Medulla oblongata (tissue), 1 donor: ENCODE results near the gene PRKACB.
"Not testable (repeated sequence)": the region's sequence is repeated elsewhere in the genome, so short reads cannot be mapped to it uniquely, and the experiment has no call there.

Experiments used
- DNase-seq: peaks from one replicate; pipeline ENCODE4 v3.0.0-alpha.2; 2015; ENCODE audit errors: extremely low spot score

The PRKACB gene

GRCh38 chr1:84143796-84144565 lies at the start of gene PRKACB:
Gene PRKACB (plus strand): TSS chr1:84144271. CDS start chr1:84144362, 91 bp downstream.
- DNase-seq, result peak; percentile 74

GRCh38 chr1:84095308-84095707 lies 48.8 kb upstream of the PRKACB start:
- DNase-seq, result no peak

DNA sequence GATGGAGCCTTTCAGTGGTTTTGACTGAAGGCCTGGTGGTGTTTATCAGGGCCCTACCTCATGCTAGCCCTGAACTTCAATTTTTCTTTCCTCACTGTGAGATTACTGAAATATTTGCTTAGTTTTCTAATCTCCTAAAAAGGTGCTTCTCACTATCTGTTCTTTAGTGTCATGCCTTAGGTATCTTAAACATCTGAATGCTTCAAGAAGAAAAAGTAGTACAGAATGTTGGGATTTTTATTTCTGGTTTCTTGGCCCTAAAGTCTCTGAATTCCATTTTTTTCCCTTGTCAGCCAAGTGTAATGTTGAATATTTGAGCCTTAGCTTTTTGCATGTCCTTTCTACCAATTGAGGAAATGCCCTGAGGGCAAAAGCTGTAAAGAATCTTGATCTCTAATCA lies 47.9 kb upstream of the PRKACB start:
- no peak for DNase-seq

- no peak for DNase-seq
These were observed 42.9 kb upstream of the PRKACB start for GRCh38 chr1:84101204-84101603.

GRCh38 chr1:84103197-84103992 lies 40.7 kb upstream of the PRKACB start:
- peak; percentile 75 for DNase-seq

DNA sequence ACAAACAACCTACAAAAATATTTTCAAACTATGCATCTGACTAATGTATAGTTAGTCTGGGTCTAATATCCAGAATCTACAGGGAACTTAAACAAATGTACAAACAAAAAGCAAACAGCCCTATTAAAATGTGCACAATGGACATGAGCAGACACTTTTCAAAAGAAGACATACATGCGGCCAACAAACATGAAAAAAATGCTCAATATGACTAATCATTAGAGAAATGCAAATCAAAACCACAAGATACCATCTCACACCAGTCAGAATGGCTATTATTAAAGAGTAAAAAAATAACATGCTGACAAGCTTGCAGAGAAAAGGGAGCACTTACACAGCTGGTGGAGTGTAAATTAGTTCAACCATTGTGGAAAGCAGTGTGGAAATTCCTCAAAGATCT lies 36.5 kb upstream of the PRKACB start:
- DNase-seq, result not testable (repeated sequence)

- no peak for DNase-seq
These were observed 36.1 kb upstream of the PRKACB start for GRCh38 chr1:84107955-84108354.

- DNase-seq, result no peak
These were observed 35.0 kb upstream of the PRKACB start for GRCh38 chr1:84108900-84109578.

DNA sequence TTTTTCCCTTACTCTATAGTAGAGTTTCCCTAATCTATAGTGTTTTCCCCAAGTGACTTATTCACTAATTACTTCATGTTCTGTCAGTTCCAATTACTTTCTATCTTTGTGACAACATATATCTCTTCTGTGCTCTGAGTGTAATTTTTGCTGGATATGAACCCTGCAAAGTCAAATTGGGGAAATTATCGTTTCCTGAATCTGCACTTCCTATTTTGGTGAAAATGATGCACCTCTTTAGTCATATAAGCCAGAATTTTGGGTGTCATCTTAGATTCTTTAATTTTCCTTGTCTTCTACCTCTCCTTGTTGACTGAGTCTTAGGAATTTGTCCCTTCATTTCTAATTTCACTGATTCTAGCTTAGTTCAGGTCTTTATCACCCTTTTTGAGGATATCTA lies 33.4 kb upstream of the PRKACB start:
- no peak for DNase-seq

DNA sequence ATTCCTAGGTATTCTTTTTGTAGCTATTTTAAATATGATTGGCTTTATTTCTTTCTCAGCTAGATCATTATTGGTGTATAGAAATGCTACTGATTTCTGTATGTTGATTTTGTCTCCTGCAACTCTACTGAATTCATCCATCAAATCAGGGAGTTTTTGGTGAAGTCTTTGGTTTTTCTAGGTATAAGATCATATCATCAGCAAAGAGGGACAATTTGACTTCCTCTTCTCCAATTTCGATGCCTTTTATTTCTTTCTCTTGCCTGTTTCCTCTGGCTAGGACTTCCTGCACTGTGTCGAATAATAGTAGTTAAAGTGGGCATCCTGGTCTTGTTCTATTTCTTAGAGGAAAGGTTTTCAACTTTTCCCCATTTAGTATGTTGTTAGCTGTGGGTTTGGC lies 27.5 kb upstream of the PRKACB start:
- DNase-seq, result no peak

- no peak for DNase-seq
These were observed 26.2 kb upstream of the PRKACB start for GRCh38 chr1:84117868-84118267.

GRCh38 chr1:84121360-84121759 lies 22.7 kb upstream of the PRKACB start:
- no peak for DNase-seq

DNA sequence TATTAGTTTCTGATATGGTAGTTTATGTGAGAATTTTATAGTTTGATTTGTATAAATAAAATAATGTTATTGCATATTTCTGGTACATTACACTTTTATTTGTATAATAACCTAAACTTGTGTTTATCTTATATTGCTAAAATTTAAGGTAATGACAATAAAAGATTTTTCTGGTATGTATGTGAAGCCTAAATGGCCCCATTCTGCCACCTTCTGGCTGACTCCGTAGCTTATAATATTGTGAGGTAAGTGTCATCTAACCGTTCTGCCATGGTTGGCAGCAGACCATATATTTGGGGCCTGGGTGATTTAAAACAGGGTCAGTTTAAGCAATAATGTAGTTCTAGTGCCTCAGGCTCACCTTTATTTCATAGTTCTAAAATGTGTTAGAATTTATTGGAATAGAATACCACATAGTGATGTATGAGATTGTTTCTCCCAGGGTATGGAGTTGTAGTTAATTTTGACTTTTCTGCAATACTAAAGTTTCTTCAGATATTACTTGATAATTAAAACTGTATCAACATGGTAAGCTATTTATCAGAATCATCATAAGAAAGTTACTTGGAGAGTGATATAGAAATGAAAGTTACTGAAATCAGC lies 21.2 kb upstream of the PRKACB start:
- DNase-seq, result peak; percentile 82

GRCh38 chr1:84133479-84133878 lies 10.6 kb upstream of the PRKACB start:
- no peak for DNase-seq

GRCh38 chr1:84135341-84135740 lies 8.7 kb upstream of the PRKACB start:
- DNase-seq, result no peak

DNA sequence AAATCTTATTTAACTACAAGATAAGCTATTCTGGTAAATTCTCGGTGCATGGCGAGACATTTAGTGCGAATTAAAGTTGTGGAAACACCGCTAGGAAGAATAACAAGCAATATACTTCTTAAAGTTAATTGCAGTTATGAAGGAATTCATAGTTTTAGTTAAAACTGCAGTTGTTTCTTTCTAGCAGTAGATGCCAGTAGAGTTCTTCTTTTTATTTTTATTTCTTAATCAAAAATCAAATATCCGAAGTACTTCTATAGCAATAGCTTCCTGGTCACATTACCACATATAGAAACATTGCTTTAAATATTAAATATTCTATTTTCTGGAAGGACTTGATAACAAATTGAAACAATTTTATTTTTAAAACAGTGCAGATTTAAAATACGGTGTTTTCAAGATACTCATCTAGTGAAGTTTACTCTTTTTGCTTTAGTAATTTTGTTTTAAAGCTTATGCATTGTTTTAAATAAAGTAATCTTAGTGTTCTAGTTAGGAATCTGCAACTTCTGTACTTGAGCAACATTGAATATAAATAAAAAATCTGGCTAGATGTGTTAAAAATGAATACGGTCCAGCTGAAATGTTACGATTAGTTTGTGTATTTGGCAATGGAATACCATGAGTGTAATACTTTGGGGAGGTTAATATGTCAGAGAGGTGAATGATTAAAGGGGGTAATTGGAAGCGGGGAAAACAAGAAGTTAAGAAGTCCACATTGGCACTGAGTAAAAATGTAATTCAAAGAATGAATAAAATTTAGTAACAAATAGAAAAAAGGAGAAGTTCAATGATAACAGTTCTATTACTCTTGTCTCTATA lies 2.7 kb upstream of the PRKACB start:
- no peak for DNase-seq

DNA sequence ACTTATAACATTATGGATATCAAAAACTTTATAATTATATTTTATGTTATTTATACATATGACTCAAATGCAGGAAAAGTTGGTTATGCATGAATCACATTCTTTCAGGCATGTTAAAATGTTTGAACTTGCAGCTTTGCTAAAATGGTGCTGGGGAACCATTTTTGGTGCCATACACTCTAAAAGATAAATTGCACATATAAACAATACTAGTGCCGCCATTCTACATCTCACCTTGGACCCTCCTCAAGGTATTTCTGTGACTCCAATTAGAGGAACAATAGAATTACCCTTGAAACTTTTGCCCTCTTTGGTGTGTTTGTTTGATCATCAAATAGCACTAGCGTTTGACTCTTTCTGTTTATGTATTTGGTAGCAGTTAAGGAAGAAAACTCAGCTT lies 997 bp downstream of the PRKACB start:
- peak; percentile 51 for DNase-seq

GRCh38 chr1:84146411-84147032 lies 2.5 kb downstream of the PRKACB start:
- DNase-seq, result no peak

DNA sequence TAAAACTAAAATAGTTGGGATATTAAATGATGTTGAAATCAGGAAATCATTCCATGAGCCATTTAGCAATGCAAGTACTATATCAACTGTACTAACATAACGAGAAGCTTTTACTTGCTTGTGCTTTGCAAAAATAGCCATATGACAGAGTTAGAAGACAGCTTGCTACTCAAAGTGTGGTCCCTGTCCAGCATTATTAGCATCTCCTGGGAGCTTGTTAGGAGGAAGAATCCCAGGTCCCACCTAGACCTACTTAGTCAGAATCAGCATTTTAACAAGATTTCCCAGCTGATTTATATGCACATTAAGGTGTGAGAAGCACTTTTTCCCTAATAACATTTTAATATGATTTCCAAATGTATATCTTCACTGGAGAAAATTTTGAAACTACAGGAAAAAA lies 4.7 kb downstream of the PRKACB start:
- no peak for DNase-seq

GRCh38 chr1:84152649-84153056 lies 8.6 kb downstream of the PRKACB start:
- DNase-seq, result no peak

- DNase-seq, result no peak
These were observed 11.4 kb downstream of the PRKACB start for GRCh38 chr1:84155517-84155916.
